Neural cell (in vitro differentiated cells): ENCODE results near the gene TRIM4. TPM values are rescaled to one million over a fixed set of nuclear protein-coding genes. Genes with fewer than 3 reads are reported as not detected.

Experiments used
- polyA plus RNA-seq: library from polyadenylated mRNA; depleted of rRNA; stranded (reverse); fragments of >200 nt; gene quantifications from 2 replicates; pipeline ENCODE4 v1.2.3, GENCODE V29; 2014
- small RNA-seq, 3 experiments: library from RNA; depleted of rRNA; stranded (forward); fragments of <200 nt; gene quantifications; one replicate each; pipeline ENCODE3, GENCODE V24; 2012

Gene TRIM4
- polyA plus RNA-seq, 1 donor from 2014 or later = not detected

Small RNAs within 50 kb of the gene (small RNA-seq; reads per million reads assigned to genes)
- gene AC011904.1 (0 reads per million in 3 experiments), gene CYP3A52P (0 reads per million in 3 experiments), gene RF00019 (0 to 1.2 (median 0) reads per million in 3 experiments), gene RF00561 (0 to 0.08 (median 0.03) reads per million in 3 experiments)

Other genes starting within 250 kb of the TRIM4 start
- gene CYP3A5, start 239.5 kb downstream of the TRIM4 start, polyA plus RNA-seq = not detected in 2 replicates
- gene CYP3A7, start 184.3 kb downstream of the TRIM4 start, polyA plus RNA-seq = not detected in 2 replicates
- not detected in 2 replicates for gene CYP3A4, start 135.3 kb downstream of the TRIM4 start, polyA plus RNA-seq
- 0.48 TPM in 1 of 2 replicates, not detected in the other for gene CYP3A43, start 91.5 kb downstream of the TRIM4 start, polyA plus RNA-seq
- gene OR2AE1, start 42.5 kb downstream of the TRIM4 start, polyA plus RNA-seq = not detected in 2 replicates
- not detected in 2 replicates for gene GJC3, start 10.1 kb upstream of the TRIM4 start, polyA plus RNA-seq
- gene AZGP1, start 56.5 kb upstream of the TRIM4 start, polyA plus RNA-seq = not detected in 2 replicates
- gene ZKSCAN1, start 96.1 kb upstream of the TRIM4 start, polyA plus RNA-seq = 26.6 and 27.1 TPM in 2 replicates
- 26.0 and 27.6 TPM in 2 replicates for gene ZSCAN21, start 130.2 kb upstream of the TRIM4 start, polyA plus RNA-seq
- gene ZNF3, start 162.2 kb upstream of the TRIM4 start, polyA plus RNA-seq = 57.2 and 71.2 TPM in 2 replicates
- gene COPS6, start 169.4 kb upstream of the TRIM4 start, polyA plus RNA-seq = 57.1 and 89.2 TPM in 2 replicates
- 118 and 146 TPM in 2 replicates for gene MCM7, start 181.9 kb upstream of the TRIM4 start, polyA plus RNA-seq
- gene AP4M1, start 182.1 kb upstream of the TRIM4 start, polyA plus RNA-seq = 78.9 and 100 TPM in 2 replicates
- 23.4 and 40.3 TPM in 2 replicates for gene TAF6, start 199.8 kb upstream of the TRIM4 start, polyA plus RNA-seq
- 35.8 and 42.1 TPM in 2 replicates for gene CNPY4, start 200.1 kb upstream of the TRIM4 start, polyA plus RNA-seq
- 6.4 and 10.1 TPM in 2 replicates for gene MBLAC1, start 207.4 kb upstream of the TRIM4 start, polyA plus RNA-seq
- 331 and 333 TPM in 2 replicates for gene LAMTOR4, start 229.4 kb upstream of the TRIM4 start, polyA plus RNA-seq
- gene TRAPPC14, start 239.2 kb upstream of the TRIM4 start, polyA plus RNA-seq = 26.7 and 43.5 TPM in 2 replicates
- 47.0 and 58.7 TPM in 2 replicates for gene GAL3ST4, start 249.1 kb upstream of the TRIM4 start, polyA plus RNA-seq